ENCODE measurements around the gene USP43. TPM values are rescaled to one million over a fixed set of nuclear protein-coding genes. Genes with fewer than 3 reads are reported as not detected.

USP43 gene
- total and polyA plus RNA-seq, 4 donors = 2.9 to 9.8 (median 4.3) TPM

DNA sequence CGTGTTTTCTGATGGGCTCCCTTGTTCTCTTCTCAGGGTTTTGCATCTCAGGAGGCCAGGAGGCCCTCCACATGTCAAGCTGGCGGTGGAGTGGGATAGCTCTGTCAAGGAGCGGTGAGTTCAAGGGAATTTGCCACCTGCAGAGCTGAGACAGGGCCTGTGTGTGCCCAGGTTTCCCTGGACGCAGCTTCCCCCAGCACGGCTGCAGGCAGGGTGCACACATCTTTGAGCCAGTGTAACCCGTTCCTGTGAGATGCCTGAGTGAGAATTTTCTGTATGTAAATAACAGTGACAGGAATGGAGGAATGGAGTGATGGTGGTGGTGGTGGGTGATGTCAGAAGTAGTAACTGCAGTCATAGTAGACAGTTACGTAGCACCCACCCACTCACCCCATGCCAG is 54.8 kb downstream of the USP43 start:
- DNase-seq = no peak

DNA sequence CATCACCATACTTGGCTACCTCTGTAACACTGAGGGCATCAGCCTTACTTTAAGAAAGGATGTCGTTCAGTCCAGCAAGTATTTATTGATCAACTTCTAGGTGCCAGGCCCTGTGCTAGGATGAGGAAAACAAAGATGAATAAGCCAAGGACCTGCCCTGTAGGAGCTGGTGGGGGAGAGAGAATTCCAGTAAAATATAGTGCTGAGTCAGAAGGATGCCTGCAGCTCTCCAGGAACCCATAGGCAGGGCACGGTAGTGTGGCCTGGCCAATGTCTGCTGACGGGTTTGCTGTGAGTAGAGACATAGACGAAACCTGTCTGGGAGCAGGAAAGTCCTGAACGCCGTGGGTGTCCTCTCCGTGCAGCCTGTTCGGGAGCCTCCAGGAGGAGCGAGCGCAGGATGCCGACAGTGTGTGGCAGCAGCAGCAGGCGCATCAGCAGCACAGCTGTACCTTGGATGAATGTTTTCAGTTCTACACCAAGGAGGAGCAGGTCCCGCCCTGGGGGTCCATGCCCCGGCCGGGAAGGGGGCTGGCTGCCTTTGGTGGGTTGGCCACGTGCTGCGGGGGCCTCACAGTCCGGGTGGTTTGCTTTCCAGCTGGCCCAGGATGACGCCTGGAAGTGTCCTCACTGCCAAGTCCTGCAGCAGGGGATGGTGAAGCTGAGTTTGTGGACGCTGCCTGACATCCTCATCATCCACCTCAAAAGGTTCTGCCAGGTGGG is 55.6 kb downstream of the USP43 start:
- Histone ChIP-seq H3K36me3 (ENCODE audit: control insufficient read depth in 4 of 4, insufficient read depth in 4 of 4, low read length in 4 of 4) (peaks cover 0 to 2% (median 0%) of the 10 kb centered on the region in 4 donors), H3K4me3 (no peak overlapping the region), H3K27me3 (ENCODE audit: control insufficient read depth in 3 of 3, insufficient read depth in 3 of 3, low read length in 2 of 3) (no peaks in the 10 kb centered on the region), H3K4me1 (ENCODE audit: control insufficient read depth in 5 of 5, insufficient read depth in 5 of 5, low read length in 5 of 5) (no peaks in the 10 kb centered on the region), H3K27ac (ENCODE audit: low read depth in 1 of 2, low read length in 1 of 2) (no peak overlapping the region), H3K9me3 (ENCODE audit: control insufficient read depth in 4 of 4, insufficient read depth in 3 of 4, low read length in 3 of 4) (no peaks in the 10 kb centered on the region), H3K9ac (ENCODE audit: insufficient read depth in 1 of 2, low read length in 2 of 2) (no peak overlapping the region)
- WGBS, 2 donors = 88 to 90% methylated on average over 20 of the region's 20 CpGs
- ATAC-seq (ENCODE audit: insufficient read depth, low FRiP score) = no peak
- TF ChIP-seq, protein P1, sequence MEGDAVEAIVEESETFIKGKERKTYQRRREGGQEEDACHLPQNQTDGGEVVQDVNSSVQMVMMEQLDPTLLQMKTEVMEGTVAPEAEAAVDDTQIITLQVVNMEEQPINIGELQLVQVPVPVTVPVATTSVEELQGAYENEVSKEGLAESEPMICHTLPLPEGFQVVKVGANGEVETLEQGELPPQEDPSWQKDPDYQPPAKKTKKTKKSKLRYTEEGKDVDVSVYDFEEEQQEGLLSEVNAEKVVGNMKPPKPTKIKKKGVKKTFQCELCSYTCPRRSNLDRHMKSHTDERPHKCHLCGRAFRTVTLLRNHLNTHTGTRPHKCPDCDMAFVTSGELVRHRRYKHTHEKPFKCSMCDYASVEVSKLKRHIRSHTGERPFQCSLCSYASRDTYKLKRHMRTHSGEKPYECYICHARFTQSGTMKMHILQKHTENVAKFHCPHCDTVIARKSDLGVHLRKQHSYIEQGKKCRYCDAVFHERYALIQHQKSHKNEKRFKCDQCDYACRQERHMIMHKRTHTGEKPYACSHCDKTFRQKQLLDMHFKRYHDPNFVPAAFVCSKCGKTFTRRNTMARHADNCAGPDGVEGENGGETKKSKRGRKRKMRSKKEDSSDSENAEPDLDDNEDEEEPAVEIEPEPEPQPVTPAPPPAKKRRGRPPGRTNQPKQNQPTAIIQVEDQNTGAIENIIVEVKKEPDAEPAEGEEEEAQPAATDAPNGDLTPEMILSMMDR (IDR thresholded peaks at IDR 0.05; ENCODE audit: control extremely low read depth, extremely low read depth) = no peak
- DNase-seq = no peak

More for the DNA sequence above, 54.8 kb downstream of the USP43 start:
- Histone ChIP-seq H3K9ac (ENCODE audit: insufficient read depth in 1 of 2, low read length in 2 of 2) (no peak overlapping the region), H3K36me3 (ENCODE audit: control insufficient read depth in 4 of 4, insufficient read depth in 4 of 4, low read length in 4 of 4) (peaks cover 0 to 2% (median 0%) of the 10 kb centered on the region in 4 donors), H3K27ac (ENCODE audit: low read depth in 1 of 2, low read length in 1 of 2) (no peak overlapping the region), H3K4me3 (no peak overlapping the region), H3K27me3 (ENCODE audit: control insufficient read depth in 3 of 3, insufficient read depth in 3 of 3, low read length in 2 of 3) (no peaks in the 10 kb centered on the region), H3K4me1 (ENCODE audit: control insufficient read depth in 5 of 5, insufficient read depth in 5 of 5, low read length in 5 of 5) (no peaks in the 10 kb centered on the region), H3K9me3 (ENCODE audit: control insufficient read depth in 4 of 4, insufficient read depth in 3 of 4, low read length in 3 of 4) (no peaks in the 10 kb centered on the region)
- TF ChIP-seq, protein P1 (IDR thresholded peaks at IDR 0.05; ENCODE audit: control extremely low read depth, extremely low read depth) = no peak
- WGBS, 2 donors = 90 to 95% methylated on average over 7 of the region's 7 CpGs
- no peak for ATAC-seq (ENCODE audit: insufficient read depth, low FRiP score)

DNA sequence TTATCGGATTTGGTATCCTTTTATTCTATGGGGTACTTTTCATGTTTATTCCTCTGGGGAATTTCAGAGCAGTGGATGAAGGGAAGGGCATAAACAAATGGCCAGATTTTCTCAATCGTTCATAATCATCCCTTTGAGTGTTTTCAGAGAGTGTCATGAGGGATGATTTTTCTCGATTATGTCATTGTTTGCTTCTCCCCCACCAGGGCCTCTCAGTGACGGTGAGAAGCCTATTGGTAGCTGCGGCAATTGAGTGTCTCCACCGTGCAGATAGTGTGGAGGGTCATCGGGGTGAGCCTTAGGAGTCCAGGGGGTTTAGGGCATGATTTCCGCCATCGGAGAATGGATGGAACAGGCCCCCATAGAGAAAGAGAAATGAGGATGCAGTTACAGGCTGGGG is 57.2 kb downstream of the USP43 start:
- TF ChIP-seq, protein P1 (IDR thresholded peaks at IDR 0.05; ENCODE audit: control extremely low read depth, extremely low read depth) = no peak
- 88 to 92% methylated on average over 9 of the region's 9 CpGs for WGBS, 2 donors
- Histone ChIP-seq H3K9me3 (ENCODE audit: control insufficient read depth in 4 of 4, insufficient read depth in 3 of 4, low read length in 3 of 4) (no peaks in the 10 kb centered on the region), H3K27ac (ENCODE audit: low read depth in 1 of 2, low read length in 1 of 2) (no peak overlapping the region), H3K27me3 (ENCODE audit: control insufficient read depth in 3 of 3, insufficient read depth in 3 of 3, low read length in 2 of 3) (no peaks in the 10 kb centered on the region), H3K9ac (ENCODE audit: insufficient read depth in 1 of 2, low read length in 2 of 2) (no peak overlapping the region), H3K4me3 (no peak overlapping the region), H3K36me3 (ENCODE audit: control insufficient read depth in 4 of 4, insufficient read depth in 4 of 4, low read length in 4 of 4) (peaks cover 0 to 2% (median 0%) of the 10 kb centered on the region in 4 donors), H3K4me1 (ENCODE audit: control insufficient read depth in 5 of 5, insufficient read depth in 5 of 5, low read length in 5 of 5) (no peaks in the 10 kb centered on the region)
- DNase-seq = no peak
- no peak for ATAC-seq (ENCODE audit: insufficient read depth, low FRiP score)

Measured in lung (tissue), 12 donors.